Activated T-cell treated with anti-CD3 and anti-CD28 coated beads, Interleukin-2, amount 50 U/mL, for 4 hours (primary cell): ENCODE measurements around the gene BBS4. TPM values are rescaled to one million over a fixed set of nuclear protein-coding genes. Genes with fewer than 3 reads are reported as not detected.
"Not testable (repeated sequence)": the region's sequence is repeated elsewhere in the genome, so short reads cannot be mapped to it uniquely, and the experiment has no call there.

ENCODE experiments used
- ATAC-seq, 2 donors: fragments of 200-7000 bp; cut with Tn5 transposase; one replicate each; pipeline ENCODE4 v1.10.0; 2021
- DNase-seq: peaks from one replicate; pipeline ENCODE4 v3.0.0-alpha.2; 2020
- H3K27me3 Mint-ChIP-seq: one replicate; pipeline ENCODE4 v1.8.0; 2021; ENCODE audit warnings: low read depth, mixed read lengths
- H3K36me3 Mint-ChIP-seq: one replicate; pipeline ENCODE4 v1.8.0; 2022; ENCODE audit warnings: mixed read lengths; ENCODE audit not compliant: insufficient read depth
- H3K4me1 Mint-ChIP-seq: one replicate; pipeline ENCODE4 v1.8.0; 2021; ENCODE audit warnings: low read depth, mixed read lengths
- H3K4me3 Mint-ChIP-seq: one replicate; pipeline ENCODE4 v1.8.0; 2021; ENCODE audit warnings: mild to moderate bottlenecking, moderate library complexity, mixed read lengths
- H3K9me3 Mint-ChIP-seq: one replicate; pipeline ENCODE4 v1.8.0; 2021; ENCODE audit warnings: mixed read lengths
- total RNA-seq, 3 donors: library from RNA; stranded (reverse); gene quantifications; one replicate each; pipeline ENCODE4 v1.2.1, GENCODE V29; 2021

BBS4 gene
- total RNA-seq, 3 donors from 2014 or later = 12.1 to 16.5 (median 15.0) TPM

DNA sequence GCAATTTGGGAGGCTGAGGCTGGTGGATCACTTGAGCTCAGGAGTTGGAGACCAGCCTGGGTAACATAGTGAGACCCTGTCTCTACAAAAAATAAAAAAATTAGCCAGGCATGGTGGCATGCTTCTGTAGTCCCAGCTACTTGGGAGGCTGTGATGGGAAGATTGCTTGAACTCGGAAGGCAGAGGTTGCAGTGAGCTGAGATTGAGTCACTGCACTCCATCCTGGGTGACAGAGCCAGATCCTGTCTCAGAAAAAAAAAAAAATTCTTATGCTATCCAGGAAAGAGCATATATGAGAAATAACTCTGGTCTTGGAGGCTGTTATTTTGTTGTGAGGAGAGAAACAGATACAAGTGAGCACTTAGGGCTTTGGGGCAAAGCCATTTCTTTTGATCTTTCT, 42.2 kb downstream of the BBS4 start:
- H3K4me3 Mint-ChIP-seq, ATAC-seq, H3K4me1 Mint-ChIP-seq, H3K9me3 Mint-ChIP-seq, DNase-seq, H3K27me3 Mint-ChIP-seq: not testable (repeated sequence)
- H3K36me3 Mint-ChIP-seq = peaks cover 22% of the 10 kb centered on the region

DNA sequence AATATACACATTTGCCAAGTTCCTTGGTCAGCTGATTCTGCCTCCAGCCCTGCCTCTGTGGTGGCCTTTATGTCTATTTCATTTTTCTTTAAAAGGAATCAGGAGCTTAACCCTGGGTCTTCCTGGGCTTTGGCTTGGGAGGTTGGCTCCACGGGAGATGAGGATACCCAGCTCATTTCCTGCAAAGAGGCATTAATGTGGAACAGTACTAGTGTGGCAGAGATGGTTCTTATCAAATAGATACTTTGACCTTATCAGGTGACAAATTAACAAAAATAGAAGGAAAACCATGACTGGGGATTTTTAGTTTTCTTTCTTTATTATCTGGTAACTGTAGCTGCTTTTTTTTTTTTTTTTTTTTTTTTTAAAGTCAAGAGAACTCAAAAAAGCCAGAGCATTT, 42.8 kb downstream of the BBS4 start:
- peaks cover 1% of the 10 kb centered on the region for H3K4me1 Mint-ChIP-seq
- no peak overlapping the region for H3K4me3 Mint-ChIP-seq
- H3K36me3 Mint-ChIP-seq = peaks cover 26% of the 10 kb centered on the region
- no peaks in the 10 kb centered on the region for H3K27me3 Mint-ChIP-seq
- H3K9me3 Mint-ChIP-seq = no peaks in the 10 kb centered on the region
- DNase-seq = no peak
- no peak for ATAC-seq

DNA sequence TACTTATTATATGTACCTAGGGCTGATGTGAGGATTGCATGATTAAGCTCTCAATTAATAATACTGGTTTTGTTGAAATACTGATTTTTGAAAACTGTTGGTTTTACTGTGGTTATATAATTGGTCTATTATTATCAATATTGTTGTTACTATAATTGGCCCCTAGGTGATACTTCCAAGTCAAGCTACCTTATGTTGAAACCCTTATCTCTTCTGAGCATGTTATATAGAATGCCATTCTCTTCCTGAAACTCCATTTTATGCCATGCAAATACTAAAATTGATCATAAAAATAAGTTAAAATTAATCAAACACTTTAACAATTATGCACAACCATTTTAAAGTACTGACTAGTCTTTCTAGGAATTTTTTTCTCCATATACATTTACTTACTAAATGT, 46.1 kb downstream of the BBS4 start:
- H3K27me3 Mint-ChIP-seq = no peaks in the 10 kb centered on the region
- H3K4me3 Mint-ChIP-seq = no peak overlapping the region
- DNase-seq = no peak
- H3K4me1 Mint-ChIP-seq = peaks cover 8% of the 10 kb centered on the region
- peaks cover 35% of the 10 kb centered on the region for H3K36me3 Mint-ChIP-seq
- no peaks in the 10 kb centered on the region for H3K9me3 Mint-ChIP-seq
- ATAC-seq = no peak

DNA sequence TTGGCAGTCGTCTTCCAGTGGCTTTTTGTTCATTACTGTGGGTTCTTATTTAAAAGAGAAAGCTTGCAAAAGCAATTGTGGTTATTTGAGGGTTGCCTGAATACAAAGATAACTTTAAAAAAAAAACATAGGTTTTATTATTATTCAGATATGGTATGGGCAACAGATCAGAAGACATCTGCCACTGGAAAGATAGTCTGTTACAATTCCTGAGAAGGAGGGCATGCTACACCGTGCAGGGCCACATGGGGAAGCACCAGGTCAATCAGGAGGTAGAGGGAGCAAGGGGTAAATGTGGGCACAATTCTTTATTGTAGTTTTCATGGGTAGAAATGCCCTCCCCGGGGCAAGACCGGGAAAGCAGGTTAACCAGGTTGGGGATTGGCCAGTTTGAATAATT, 46.5 kb downstream of the BBS4 start:
- H3K27me3 Mint-ChIP-seq = no peaks in the 10 kb centered on the region
- ATAC-seq (no peak), DNase-seq (no peak)
- no peak overlapping the region for H3K4me3 Mint-ChIP-seq
- H3K36me3 Mint-ChIP-seq = peaks cover 36% of the 10 kb centered on the region
- no peaks in the 10 kb centered on the region for H3K9me3 Mint-ChIP-seq
- H3K4me1 Mint-ChIP-seq = peaks cover 8% of the 10 kb centered on the region

DNA sequence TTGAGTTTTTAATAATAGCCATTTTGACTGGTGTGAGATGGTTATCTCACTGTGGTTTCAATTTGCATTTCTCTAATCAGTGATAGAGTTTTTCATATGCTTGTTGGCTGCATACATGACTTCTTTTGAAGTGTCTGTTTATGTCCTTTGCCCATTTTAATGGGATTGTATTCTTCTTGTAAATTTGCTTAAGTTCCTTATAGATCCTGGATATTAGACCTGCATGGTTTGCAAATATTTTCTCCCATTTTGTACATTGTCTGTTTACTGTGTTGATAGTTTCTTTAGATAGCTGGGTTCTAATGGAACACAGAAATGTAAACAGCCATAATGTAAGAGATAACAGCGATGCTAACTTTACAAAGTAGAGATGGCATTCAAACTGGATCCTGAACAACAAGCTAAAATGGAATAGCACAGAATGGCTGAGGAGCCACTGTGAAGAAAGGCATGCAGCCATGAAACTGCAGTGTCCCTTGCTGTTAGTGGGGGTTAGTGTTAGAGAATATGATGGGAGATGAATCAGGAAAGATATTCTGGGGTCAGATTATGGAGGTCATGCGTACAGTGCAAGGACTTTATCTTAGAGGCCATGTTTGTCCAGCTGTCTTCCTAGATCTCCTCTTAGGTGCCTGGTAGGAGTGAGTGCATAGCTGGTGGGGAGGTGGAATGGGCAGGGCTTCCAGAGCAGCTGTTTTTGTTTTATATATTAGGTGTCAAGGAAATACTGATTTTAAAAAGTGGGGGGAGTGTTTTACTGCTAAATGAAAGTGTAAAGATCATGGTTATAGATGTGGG, 48.1 kb downstream of the BBS4 start:
- Mint-ChIP-seq H3K36me3 (peaks cover 43% of the 10 kb centered on the region), H3K27me3 (no peaks in the 10 kb centered on the region), H3K9me3 (no peaks in the 10 kb centered on the region), H3K4me3 (no peak overlapping the region), H3K4me1 (peaks cover 14% of the 10 kb centered on the region)
- DNase-seq (no peak), ATAC-seq (no peak)

DNA sequence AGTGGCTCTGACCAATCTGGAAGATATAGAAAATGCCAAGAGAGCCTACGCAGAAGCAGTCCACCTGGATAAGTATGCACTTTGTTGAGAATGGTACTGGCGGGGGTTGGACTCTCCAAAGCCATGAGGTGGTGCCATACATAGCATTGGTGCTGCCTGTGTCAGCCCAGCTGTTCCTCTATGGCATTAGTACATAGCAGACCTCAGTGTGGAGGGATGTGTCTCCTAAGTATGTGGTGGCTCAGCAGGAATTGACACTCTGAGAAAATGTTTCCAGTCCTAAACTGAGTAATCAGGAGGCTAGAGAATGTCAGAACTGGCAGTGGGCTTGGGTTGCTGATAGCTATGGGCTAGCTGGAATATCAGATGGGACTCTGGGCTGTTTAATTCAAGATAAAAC, 49.1 kb downstream of the BBS4 start:
- Mint-ChIP-seq H3K9me3 (no peaks in the 10 kb centered on the region), H3K27me3 (no peaks in the 10 kb centered on the region), H3K4me3 (no peak overlapping the region), H3K4me1 (peaks cover 24% of the 10 kb centered on the region), H3K36me3 (peaks cover 51% of the 10 kb centered on the region)
- DNase-seq (no peak), ATAC-seq (no peak)

GRCh38 chr15:72737061-72737460, 51.1 kb downstream of the BBS4 start:
- no peak for ATAC-seq
- Mint-ChIP-seq H3K4me1 (peaks cover 42% of the 10 kb centered on the region), H3K9me3 (no peaks in the 10 kb centered on the region), H3K36me3 (peaks cover 54% of the 10 kb centered on the region), H3K4me3 (no peak overlapping the region), H3K27me3 (no peaks in the 10 kb centered on the region)
- DNase-seq = no peak

GRCh38 chr15:72737723-72738122, 51.7 kb downstream of the BBS4 start:
- no peak for DNase-seq
- H3K4me1 Mint-ChIP-seq = peaks cover 42% of the 10 kb centered on the region
- ATAC-seq = no peak
- peaks cover 55% of the 10 kb centered on the region for H3K36me3 Mint-ChIP-seq
- H3K9me3 Mint-ChIP-seq = no peaks in the 10 kb centered on the region
- no peaks in the 10 kb centered on the region for H3K27me3 Mint-ChIP-seq
- H3K4me3 Mint-ChIP-seq = no peak overlapping the region

- Mint-ChIP-seq H3K9me3 (no peaks in the 10 kb centered on the region), H3K27me3 (no peaks in the 10 kb centered on the region), H3K4me1 (peaks cover 34% of the 10 kb centered on the region), H3K4me3 (peak overlapping the region; percentile 61), H3K36me3 (peaks cover 44% of the 10 kb centered on the region)
- DNase-seq (no peak), ATAC-seq (peak; percentile 87 to 88)
Measured at GRCh38 chr15:72740219-72740618, 54.2 kb downstream of the BBS4 start.

- no peaks in the 10 kb centered on the region for H3K9me3 Mint-ChIP-seq
- H3K27me3 Mint-ChIP-seq = no peaks in the 10 kb centered on the region
- no peak for ATAC-seq
- H3K4me1 Mint-ChIP-seq = peaks cover 29% of the 10 kb centered on the region
- no peak overlapping the region for H3K4me3 Mint-ChIP-seq
- H3K36me3 Mint-ChIP-seq = peaks cover 36% of the 10 kb centered on the region
- no peak for DNase-seq
Measured at GRCh38 chr15:72749700-72750099, 63.7 kb downstream of the BBS4 start.

GRCh38 chr15:72751751-72752455, 65.9 kb downstream of the BBS4 start:
- Mint-ChIP-seq H3K4me1 (peaks cover 38% of the 10 kb centered on the region), H3K36me3 (peaks cover 49% of the 10 kb centered on the region), H3K27me3 (no peaks in the 10 kb centered on the region), H3K4me3 (no peak overlapping the region), H3K9me3 (no peaks in the 10 kb centered on the region)
- ATAC-seq (no peak), DNase-seq (no peak)

DNA sequence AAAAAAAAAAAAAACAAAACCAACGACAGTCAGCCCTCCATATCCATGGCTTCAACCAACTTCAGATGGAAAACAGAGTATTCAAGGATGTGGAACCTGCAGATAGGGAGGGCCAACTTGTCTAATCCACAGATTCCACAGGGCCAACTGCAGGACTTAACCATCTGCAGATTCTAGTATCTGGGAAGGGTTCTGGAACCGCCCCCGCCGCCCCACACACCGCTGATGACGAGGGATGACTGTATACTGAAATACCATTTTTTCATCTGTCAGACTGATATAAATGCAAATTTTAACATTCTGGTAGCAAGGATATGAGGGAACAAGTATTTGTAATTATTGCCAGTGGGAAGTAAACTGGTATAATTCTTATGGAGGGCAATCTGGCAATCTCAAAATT, 68.1 kb downstream of the BBS4 start:
- Mint-ChIP-seq H3K36me3 (peaks cover 59% of the 10 kb centered on the region), H3K4me1 (peaks cover 41% of the 10 kb centered on the region), H3K4me3 (no peak overlapping the region), H3K9me3 (no peaks in the 10 kb centered on the region), H3K27me3 (no peaks in the 10 kb centered on the region)
- no peak for ATAC-seq
- no peak for DNase-seq

DNA sequence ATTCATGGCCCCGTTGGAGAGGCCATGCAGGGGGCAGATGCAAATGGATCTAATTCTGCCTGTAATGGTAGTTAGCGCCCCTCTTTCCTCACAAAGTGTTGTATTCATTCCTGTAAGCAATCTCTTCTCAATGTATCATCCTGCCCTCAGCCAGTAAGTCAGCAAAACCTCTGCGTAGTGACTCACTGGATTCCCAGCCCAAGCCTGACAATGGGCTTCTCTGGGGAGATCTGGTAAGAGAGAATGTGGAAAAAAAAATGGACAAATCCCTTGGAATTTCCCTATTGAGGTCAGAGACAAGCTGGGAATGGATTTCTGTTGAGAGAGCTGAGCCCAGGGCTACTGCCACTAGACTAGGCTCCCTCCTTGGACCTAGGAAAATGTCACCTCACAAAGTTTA, 72.2 kb downstream of the BBS4 start:
- no peaks in the 10 kb centered on the region for H3K9me3 Mint-ChIP-seq
- no peak for DNase-seq
- H3K4me1 Mint-ChIP-seq = peaks cover 27% of the 10 kb centered on the region
- no peak overlapping the region for H3K4me3 Mint-ChIP-seq
- ATAC-seq = no peak
- no peaks in the 10 kb centered on the region for H3K27me3 Mint-ChIP-seq
- peaks cover 58% of the 10 kb centered on the region for H3K36me3 Mint-ChIP-seq

- Mint-ChIP-seq H3K4me1 (peaks cover 15% of the 10 kb centered on the region), H3K36me3 (peaks cover 40% of the 10 kb centered on the region), H3K27me3 (no peaks in the 10 kb centered on the region), H3K9me3 (no peaks in the 10 kb centered on the region), H3K4me3 (no peak overlapping the region)
- no peak for ATAC-seq
- DNase-seq = no peak
Measured at GRCh38 chr15:72760590-72761260, 74.7 kb downstream of the BBS4 start.

GRCh38 chr15:72764656-72765055, 78.6 kb downstream of the BBS4 start:
- Mint-ChIP-seq H3K4me1 (peaks cover 10% of the 10 kb centered on the region), H3K36me3 (peaks cover 50% of the 10 kb centered on the region), H3K9me3 (peaks cover 13% of the 10 kb centered on the region), H3K4me3 (no peak overlapping the region), H3K27me3 (no peaks in the 10 kb centered on the region)
- no peak for ATAC-seq
- DNase-seq = no peak
